ENCODE measurements around the gene PLGRKT. TPM values are rescaled to one million over a fixed set of nuclear protein-coding genes. Genes with fewer than 3 reads are reported as not detected.
A peak's percentile ranks its signal among the peaks of the same experiment; 100 is the strongest.
"Not testable (repeated sequence)": the region's sequence is repeated elsewhere in the genome, so short reads cannot be mapped to it uniquely, and the experiment has no call there.

PLGRKT gene
- total RNA-seq (2014; rRNA removed; shearing (Covaris generic)) = 59.3 and 73.3 TPM in 2 replicates

GRCh38 chr9:5437254-5438216 lies at the start of gene PLGRKT:
Gene PLGRKT (minus strand): TSS chr9:5437925. CDS start chr9:5431977, 5,948 bp downstream.
- peak; percentile 99 for DNase-seq (ENCODE audit: low read depth)

GRCh38 chr9:5486988-5487387 lies 49.3 kb upstream of the PLGRKT start:
- DNase-seq (ENCODE audit: low read depth) = no peak

- DNase-seq (ENCODE audit: low read depth) = no peak
Measured at GRCh38 chr9:5485378-5486085, 47.8 kb upstream of the PLGRKT start.

GRCh38 chr9:5483306-5483705 lies 45.6 kb upstream of the PLGRKT start:
- no peak for DNase-seq (ENCODE audit: low read depth)

GRCh38 chr9:5482194-5482593 lies 44.5 kb upstream of the PLGRKT start:
- DNase-seq (ENCODE audit: low read depth) = no peak

- DNase-seq (ENCODE audit: low read depth) = no peak
Measured at GRCh38 chr9:5481322-5482040, 43.8 kb upstream of the PLGRKT start.

GRCh38 chr9:5480919-5481318 lies 43.2 kb upstream of the PLGRKT start:
- no peak for DNase-seq (ENCODE audit: low read depth)

- no peak for DNase-seq (ENCODE audit: low read depth)
Measured at GRCh38 chr9:5479994-5480694, 42.4 kb upstream of the PLGRKT start.

GRCh38 chr9:5478206-5478605 lies 40.5 kb upstream of the PLGRKT start:
- no peak for DNase-seq (ENCODE audit: low read depth)

- not testable (repeated sequence) for DNase-seq (ENCODE audit: low read depth)
Measured at GRCh38 chr9:5475611-5476010, 37.9 kb upstream of the PLGRKT start.

- no peak for DNase-seq (ENCODE audit: low read depth)
Measured at GRCh38 chr9:5470816-5471215, 33.1 kb upstream of the PLGRKT start.

GRCh38 chr9:5470122-5470521 lies 32.4 kb upstream of the PLGRKT start:
- no peak for DNase-seq (ENCODE audit: low read depth)

GRCh38 chr9:5468850-5469249 lies 31.1 kb upstream of the PLGRKT start:
- no peak for DNase-seq (ENCODE audit: low read depth)

- no peak for DNase-seq (ENCODE audit: low read depth)
Measured at GRCh38 chr9:5466766-5467165, 29.0 kb upstream of the PLGRKT start.

- no peak for DNase-seq (ENCODE audit: low read depth)
Measured at GRCh38 chr9:5466005-5466404, 28.3 kb upstream of the PLGRKT start.

- not testable (repeated sequence) for DNase-seq (ENCODE audit: low read depth)
Measured at GRCh38 chr9:5464831-5465330, 27.2 kb upstream of the PLGRKT start.

- DNase-seq (ENCODE audit: low read depth) = no peak
Measured at GRCh38 chr9:5460157-5460556, 22.4 kb upstream of the PLGRKT start.

- DNase-seq (ENCODE audit: low read depth) = peak; percentile 34
Measured at GRCh38 chr9:5459289-5459829, 21.6 kb upstream of the PLGRKT start.

- peak; percentile 68 for DNase-seq (ENCODE audit: low read depth)
Measured at GRCh38 chr9:5455181-5455580, 17.5 kb upstream of the PLGRKT start.

GRCh38 chr9:5453673-5454072 lies 15.9 kb upstream of the PLGRKT start:
- peak; percentile 34 for DNase-seq (ENCODE audit: low read depth)

GRCh38 chr9:5453004-5453403 lies 15.3 kb upstream of the PLGRKT start:
- DNase-seq (ENCODE audit: low read depth) = no peak

Measured in Daoy (cell line).